Activated naive CD4-positive, alpha-beta T cell treated with anti-CD3 and anti-CD28 coated beads, Interleukin-2, amount 50 U/mL, for 72 hours (primary cell): ENCODE results near the gene LAMB1. TPM values are rescaled to one million over a fixed set of nuclear protein-coding genes. Genes with fewer than 3 reads are reported as not detected.
A peak's percentile ranks its signal among the peaks of the same experiment; 100 is the strongest.

Experiments used
- ATAC-seq, 2 donors: fragments of 150-1000 bp; cut with Tn5 transposase; 2 replicates each; pipeline ENCODE4 v1.10.0; 2021; ENCODE audit warnings: mild to moderate bottlenecking in 2 of 2, moderate library complexity in 2 of 2
- DNase-seq, 2 donors: peaks; one replicate each; pipeline ENCODE4 v3.0.0; 2021 to 2022; ENCODE audit warnings: low spot score in 2 of 2
- H3K27ac Mint-ChIP-seq, 2 donors: one replicate each; pipeline ENCODE4 v1.8.0; 2022; ENCODE audit warnings: mild to moderate bottlenecking in 2 of 2, mixed read lengths in 2 of 2
- H3K36me3 Mint-ChIP-seq, 2 donors: one replicate each; pipeline ENCODE4 v1.8.0; 2022; ENCODE audit warnings: mixed read lengths in 2 of 2
- H3K9me3 Mint-ChIP-seq, 2 donors: one replicate each; pipeline ENCODE4 v1.8.0; 2022; ENCODE audit warnings: mixed read lengths in 2 of 2
- total RNA-seq, 2 donors: library from RNA; stranded (reverse); gene quantifications; one replicate each; pipeline ENCODE4 v1.2.3, GENCODE V29; 2022

LAMB1 gene
- total RNA-seq, 2 donors from 2014 or later: 0.27 TPM; not detected in 1

DNA sequence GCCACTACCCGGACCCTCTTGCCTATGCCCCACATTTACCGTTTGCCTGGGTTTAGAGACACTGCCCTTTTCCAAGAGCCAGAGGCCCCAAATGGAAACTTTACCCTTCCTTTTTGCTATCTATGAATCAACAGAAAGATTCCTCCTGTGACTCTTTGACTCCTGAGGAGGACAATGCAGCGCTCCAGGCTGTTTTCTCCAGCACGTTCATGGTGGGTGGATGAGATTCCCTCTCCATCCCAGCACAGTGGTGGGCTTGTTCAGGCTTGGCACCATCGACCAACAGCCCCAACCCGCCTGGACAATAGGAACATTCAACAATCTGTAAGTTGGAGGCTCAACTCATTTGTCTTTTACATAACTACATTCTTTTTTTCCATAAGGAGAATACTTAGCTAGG, 56.1 kb downstream of the LAMB1 start:
- ATAC-seq: no peak

GRCh38 chr7:107946451-107946850, 56.5 kb downstream of the LAMB1 start:
- DNase-seq: no peak
- no peaks in the 10 kb centered on the region for H3K9me3 Mint-ChIP-seq
- H3K36me3 Mint-ChIP-seq: no peaks in the 10 kb centered on the region
- no peak for ATAC-seq
- H3K27ac Mint-ChIP-seq: no peak overlapping the region

More for the DNA sequence above, 56.1 kb downstream of the LAMB1 start:
- no peak for DNase-seq
- Mint-ChIP-seq H3K27ac (no peak overlapping the region), H3K36me3 (no peaks in the 10 kb centered on the region), H3K9me3 (no peaks in the 10 kb centered on the region)

DNA sequence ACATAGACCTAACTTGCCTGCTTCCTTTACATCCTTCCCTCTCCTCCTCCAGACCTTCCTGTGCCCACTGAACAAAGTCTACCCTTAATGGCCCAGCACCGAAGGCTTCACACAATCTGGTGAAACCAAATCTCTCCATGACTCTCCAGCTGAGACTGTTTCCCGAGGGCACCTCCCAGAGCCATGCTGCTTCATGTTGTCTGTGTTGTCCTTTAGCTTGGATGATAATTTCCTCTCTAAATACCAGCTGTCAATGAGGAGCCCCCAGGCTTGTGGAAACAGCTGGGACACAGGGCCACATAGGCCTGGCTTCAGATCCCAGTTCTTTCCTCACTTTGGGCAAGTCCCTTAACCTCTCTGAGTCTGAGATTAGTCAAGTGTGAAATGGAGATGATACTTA, 57.6 kb downstream of the LAMB1 start:
- no peaks in the 10 kb centered on the region for H3K36me3 Mint-ChIP-seq
- DNase-seq (no peak), ATAC-seq (no peak)
- H3K27ac Mint-ChIP-seq: no peak overlapping the region
- no peaks in the 10 kb centered on the region for H3K9me3 Mint-ChIP-seq

- H3K9me3 Mint-ChIP-seq: no peaks in the 10 kb centered on the region
- H3K36me3 Mint-ChIP-seq: no peaks in the 10 kb centered on the region
- DNase-seq (no peak), ATAC-seq (no peak)
- H3K27ac Mint-ChIP-seq: no peak overlapping the region
These were observed 58.4 kb downstream of the LAMB1 start for GRCh38 chr7:107944411-107945169.

DNA sequence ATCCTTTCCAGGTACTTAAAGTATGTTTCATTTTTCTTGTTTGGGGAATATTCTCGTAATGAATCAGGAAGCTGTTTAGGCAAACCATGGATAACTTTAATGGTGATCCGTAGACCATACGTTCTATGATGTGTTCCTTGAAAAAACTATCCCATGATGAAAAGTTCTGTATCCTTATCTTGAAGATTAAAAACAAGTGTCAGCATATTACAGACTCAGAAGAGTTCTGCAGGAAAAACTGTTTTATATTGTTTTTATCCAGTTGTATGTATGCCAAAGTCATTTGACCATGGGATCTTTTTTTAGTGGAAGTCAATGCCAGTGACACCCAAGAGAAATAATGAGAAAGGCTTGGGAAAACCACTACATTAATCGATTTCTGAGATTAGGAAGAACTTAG, 59.9 kb downstream of the LAMB1 start:
- no peak overlapping the region for H3K27ac Mint-ChIP-seq
- H3K9me3 Mint-ChIP-seq: no peaks in the 10 kb centered on the region
- no peaks in the 10 kb centered on the region for H3K36me3 Mint-ChIP-seq
- ATAC-seq (no peak), DNase-seq (no peak)

GRCh38 chr7:107940951-107941350, 62.0 kb downstream of the LAMB1 start:
- ATAC-seq (no peak), DNase-seq (no peak)
- H3K27ac Mint-ChIP-seq: no peak overlapping the region
- no peaks in the 10 kb centered on the region for H3K36me3 Mint-ChIP-seq
- H3K9me3 Mint-ChIP-seq: no peaks in the 10 kb centered on the region

DNA sequence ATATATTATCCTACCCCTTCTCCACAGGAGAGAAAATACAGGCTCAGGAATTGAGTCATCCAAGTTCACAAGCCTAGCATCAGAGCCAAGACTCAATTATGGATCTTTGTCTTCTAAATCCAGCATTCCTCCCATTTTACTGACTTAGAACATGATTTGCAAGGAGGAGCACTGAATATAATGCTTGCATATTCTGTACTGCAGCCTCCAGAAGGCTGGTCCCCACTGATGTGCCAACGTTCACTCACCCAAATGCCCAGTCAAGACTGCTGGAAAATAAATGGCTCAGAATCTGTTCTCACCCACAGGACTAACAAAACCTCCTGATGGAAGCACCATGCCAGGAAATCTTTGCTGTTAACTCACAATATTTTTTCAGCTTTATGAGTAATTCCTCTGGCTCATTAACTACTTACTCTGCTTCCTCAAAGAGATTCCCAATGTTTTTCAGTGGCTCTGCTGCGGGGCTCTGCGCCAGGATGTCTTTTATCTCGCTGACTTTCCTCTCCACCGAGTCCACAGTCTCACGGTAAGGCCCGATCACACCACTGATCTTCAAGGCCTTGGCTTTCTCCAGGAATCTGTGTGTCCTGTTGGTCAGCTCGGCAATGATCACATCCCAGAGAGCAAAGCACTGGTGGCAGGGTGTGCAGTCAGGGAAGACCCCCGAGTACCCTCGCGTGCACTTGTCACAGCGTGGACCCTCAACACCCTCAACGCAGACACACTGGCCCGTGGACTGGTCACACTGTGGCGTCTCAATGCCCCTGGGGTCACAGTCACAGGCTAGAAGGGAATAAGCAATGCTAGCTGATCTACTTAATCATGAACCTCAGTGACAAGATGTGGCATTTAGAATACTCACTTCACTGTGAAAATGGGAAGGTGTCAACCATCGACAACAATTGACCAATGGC, 63.1 kb downstream of the LAMB1 start:
- Mint-ChIP-seq H3K36me3 (no peaks in the 10 kb centered on the region), H3K9me3 (no peaks in the 10 kb centered on the region), H3K27ac (no peak overlapping the region)
- DNase-seq (no peak), ATAC-seq (no peak)

GRCh38 chr7:107938456-107939250, 64.3 kb downstream of the LAMB1 start:
- Mint-ChIP-seq H3K27ac (no peak overlapping the region), H3K9me3 (no peaks in the 10 kb centered on the region), H3K36me3 (no peaks in the 10 kb centered on the region)
- no peak for DNase-seq
- ATAC-seq: no peak

GRCh38 chr7:107937531-107937930, 65.4 kb downstream of the LAMB1 start:
- Mint-ChIP-seq H3K27ac (no peak overlapping the region), H3K36me3 (peaks cover 0 to 3% of the 10 kb centered on the region in 2 donors), H3K9me3 (no peaks in the 10 kb centered on the region)
- DNase-seq: no peak
- ATAC-seq: peak in 1 of 2 donors; percentile 26

DNA sequence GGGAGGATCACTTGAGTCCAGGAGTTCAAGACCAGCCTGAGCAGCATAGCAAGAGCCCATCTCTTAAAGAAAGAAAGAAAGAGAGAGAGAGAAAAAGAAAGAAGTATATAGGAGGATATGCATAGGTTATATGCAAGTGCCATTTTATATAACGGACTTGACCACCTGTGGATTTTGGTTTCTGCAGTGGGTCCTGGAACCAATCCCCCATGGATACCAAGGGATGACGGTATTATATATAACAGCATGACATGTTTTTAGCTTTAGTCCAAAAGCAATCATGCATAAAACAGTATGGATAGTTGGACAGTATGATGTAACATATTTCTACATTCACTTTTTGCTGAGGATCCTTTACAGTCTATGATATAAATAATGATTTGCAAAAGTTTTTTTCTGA, 66.6 kb downstream of the LAMB1 start:
- Mint-ChIP-seq H3K9me3 (no peaks in the 10 kb centered on the region), H3K27ac (no peak overlapping the region), H3K36me3 (peaks cover 0 to 7% of the 10 kb centered on the region in 2 donors)
- no peak for DNase-seq
- no peak for ATAC-seq

- ATAC-seq (no peak), DNase-seq (no peak)
- Mint-ChIP-seq H3K36me3 (peaks cover 0 to 7% of the 10 kb centered on the region in 2 donors), H3K9me3 (no peaks in the 10 kb centered on the region), H3K27ac (no peak overlapping the region)
These were observed 67.8 kb downstream of the LAMB1 start for GRCh38 chr7:107934991-107935770.

DNA sequence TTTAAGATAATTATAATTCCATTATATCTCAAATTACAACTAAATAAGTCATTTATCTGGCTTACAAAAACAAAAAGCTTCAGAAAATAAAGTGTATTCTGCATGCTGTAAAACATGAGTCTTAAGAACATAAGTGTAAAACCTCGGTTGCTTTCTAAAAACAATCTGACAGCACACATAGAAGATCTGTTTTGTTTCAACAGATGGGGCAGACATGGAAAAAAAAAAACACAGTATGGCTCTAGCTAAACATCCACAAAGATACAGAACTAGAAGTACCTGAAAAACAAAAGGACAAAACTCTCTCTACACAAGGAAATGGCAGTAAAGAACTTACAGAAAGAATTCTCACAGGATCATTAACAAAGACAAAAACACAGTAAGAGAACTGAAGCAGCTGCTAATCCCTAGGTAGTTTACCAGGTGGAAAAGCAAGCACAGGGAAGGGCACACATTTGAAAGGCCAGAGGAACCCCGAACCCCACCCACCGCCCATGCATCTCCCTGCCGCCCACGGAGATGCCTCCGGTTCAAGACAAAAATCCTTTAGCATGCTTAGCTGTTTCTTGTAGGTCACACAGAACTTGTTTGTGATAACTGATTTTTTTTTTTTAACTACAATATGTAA, 69.5 kb downstream of the LAMB1 start:
- Mint-ChIP-seq H3K9me3 (no peaks in the 10 kb centered on the region), H3K27ac (no peak overlapping the region)
- DNase-seq: no peak

GRCh38 chr7:107932805-107933204, 70.2 kb downstream of the LAMB1 start:
- H3K36me3 Mint-ChIP-seq: peaks cover 0 to 7% of the 10 kb centered on the region in 2 donors
- no peak overlapping the region for H3K27ac Mint-ChIP-seq
- no peaks in the 10 kb centered on the region for H3K9me3 Mint-ChIP-seq
- DNase-seq (no peak), ATAC-seq (no peak)

More for the DNA sequence above, 69.5 kb downstream of the LAMB1 start:
- no peak for ATAC-seq
- peaks cover 0 to 7% of the 10 kb centered on the region in 2 donors for H3K36me3 Mint-ChIP-seq

- no peaks in the 10 kb centered on the region for H3K9me3 Mint-ChIP-seq
- DNase-seq (no peak), ATAC-seq (no peak)
- H3K36me3 Mint-ChIP-seq: peaks cover 0 to 7% of the 10 kb centered on the region in 2 donors
- no peak overlapping the region for H3K27ac Mint-ChIP-seq
These were observed 71.0 kb downstream of the LAMB1 start for GRCh38 chr7:107931740-107932515.

DNA sequence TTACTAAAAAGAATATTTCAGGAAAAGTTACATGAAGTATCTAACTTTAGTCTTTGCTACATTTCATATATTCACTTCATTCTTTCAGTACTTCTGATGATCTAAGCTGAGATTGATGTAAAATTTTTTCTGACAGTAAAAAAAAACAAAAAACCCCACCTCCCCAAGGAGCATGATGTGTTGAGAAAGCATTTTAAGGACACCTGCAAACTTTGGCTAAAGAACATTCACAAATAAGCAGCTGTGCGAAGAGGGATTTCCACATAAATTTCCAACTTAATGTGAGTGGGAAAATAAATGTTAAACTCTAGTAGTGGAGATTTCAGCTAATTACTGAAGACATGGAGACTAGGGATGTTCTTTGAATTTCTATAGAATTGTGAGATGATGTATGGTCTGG, 76.5 kb downstream of the LAMB1 start:
- ATAC-seq: no peak
- Mint-ChIP-seq H3K27ac (no peak overlapping the region), H3K9me3 (no peaks in the 10 kb centered on the region), H3K36me3 (peaks cover 8 to 22% of the 10 kb centered on the region in 2 donors)
- DNase-seq: no peak
